AG04450 (cell line): ENCODE results near the gene HOXA7. TPM values are rescaled to one million over a fixed set of nuclear protein-coding genes. Genes with fewer than 3 reads are reported as not detected.

Experiments used
- CTCF ChIA-PET: fragments of 300-600, 350-600 bp; formaldehyde crosslinking; extraction: SDS; loops from one replicate; lab custom pipeline; 2022; ENCODE audit warnings: antibody characterized with exemption, inconsistent platforms; lab: Charles Lee
- POLR2A ChIA-PET: fragments of 350-600 bp; formaldehyde crosslinking; extraction: SDS; loops from one replicate; lab custom pipeline; 2021; ENCODE audit warnings: antibody characterized with exemption, inconsistent platforms; lab: Yijun Ruan, JAX
- DNase-seq: peaks from one replicate; pipeline ENCODE4 v3.0.0-alpha.2; 2011; ENCODE audit warnings: low read depth, low spot score
- H3K27ac ChIP-seq: one replicate; pipeline ENCODE4 v1.5.1; 2012; ENCODE audit warnings: low read depth, low read length, control low read depth
- H3K27me3 ChIP-seq: one replicate; pipeline ENCODE4 v1.6.0; 2012; ENCODE audit warnings: low read length; ENCODE audit not compliant: control insufficient read depth, insufficient read depth
- H3K4me3 ChIP-seq: 2 replicates; pipeline ENCODE4 v1.5.1; 2011; ENCODE audit warnings: mild to moderate bottlenecking, low read depth, low read length, control low read depth
- H3K9me3 ChIP-seq: 2 replicates; pipeline ENCODE4 v1.5.1; 2012; ENCODE audit warnings: low read length; ENCODE audit not compliant: control insufficient read depth, insufficient read depth
- CTCF ChIP-seq: IDR thresholded peaks from 2 replicates; pipeline ENCODE4 v1.5.1; 2011; ENCODE audit warnings: low read depth, low read length, control low read depth, inconsistent platforms
- polyA plus RNA-seq: library from polyadenylated mRNA; depleted of rRNA; stranded (reverse); fragments of >200 nt; gene quantifications from 2 replicates; pipeline ENCODE4 v1.2.3, GENCODE V29; 2011

The HOXA7 gene
- polyA plus RNA-seq, 1 experiment, result 5.3 TPM

DNA sequence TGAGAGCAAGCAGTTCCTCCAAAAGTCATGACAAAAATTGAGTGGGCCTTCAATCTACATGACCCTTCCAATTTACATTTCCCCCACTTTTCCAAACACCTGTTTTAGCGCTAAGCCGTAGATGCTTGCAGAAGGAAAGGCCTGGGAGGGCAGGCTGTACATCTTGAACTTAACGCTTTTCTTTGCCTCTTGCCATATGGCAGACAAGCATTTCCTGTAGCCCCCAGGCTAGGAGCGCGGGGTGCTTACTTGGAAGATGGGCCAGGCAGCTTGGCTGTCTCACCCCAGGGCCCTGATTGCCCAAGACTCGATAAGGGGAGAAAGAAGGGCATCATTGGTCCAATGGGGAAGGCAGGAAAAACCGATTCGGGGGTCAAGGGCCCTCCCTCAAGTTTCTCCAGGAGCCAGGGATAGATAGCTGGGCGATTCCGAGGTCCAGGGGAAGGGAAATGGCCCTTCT, 15.9 kb upstream of the HOXA7 start:
- CTCF ChIA-PET, result interaction anchor here (0.5 to 3.4 kb wide), 5 partner anchors 7 to 1920 kb away, joined by 3 to 25 read pairs (median 5); no protein-coding TSS in a partner anchor
- no peak overlapping the region for H3K27ac ChIP-seq

DNA sequence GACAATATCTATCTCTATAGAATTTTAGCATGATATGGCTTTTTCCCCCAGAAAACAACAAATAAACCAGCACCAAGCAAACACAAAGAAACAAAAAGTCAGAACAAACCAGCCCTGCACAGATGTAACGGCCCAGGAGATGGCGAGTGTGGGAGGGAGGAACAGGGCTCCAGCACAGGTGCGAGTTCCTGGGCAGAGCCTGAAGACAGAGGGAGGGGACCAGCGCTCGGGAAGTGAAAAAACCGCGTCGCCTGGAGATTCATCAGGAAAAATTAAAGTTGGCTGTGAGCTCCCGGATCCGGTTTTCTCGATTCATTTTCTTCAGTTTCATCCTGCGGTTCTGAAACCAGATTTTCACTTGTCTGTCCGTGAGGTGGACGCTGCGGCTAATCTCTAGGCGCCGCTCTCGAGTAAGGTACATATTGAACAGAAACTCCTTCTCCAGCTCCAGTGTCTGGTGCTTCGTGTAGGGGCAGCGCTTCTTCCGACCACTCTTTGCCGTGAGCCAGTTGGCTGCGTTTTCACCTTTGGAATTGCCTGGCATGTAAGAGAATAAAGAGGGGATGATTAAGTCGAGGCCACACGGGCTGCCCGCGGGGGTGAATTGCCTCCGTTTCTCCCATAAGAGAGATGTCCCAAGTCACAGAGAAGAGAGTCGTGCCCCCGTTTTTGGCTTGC, 15.3 kb upstream of the HOXA7 start:
- DNase-seq, result no peak
- POLR2A ChIA-PET, result no interaction called here
- no peak for TF ChIP-seq CTCF
- peaks cover 20% of the 10 kb centered on the region; the same call in 1 of the 2 replicates for H3K9me3 ChIP-seq
- H3K27me3 ChIP-seq, result peaks cover 91% of the 10 kb centered on the region
- H3K4me3 ChIP-seq, result no peak overlapping the region
- H3K27ac ChIP-seq, result no peak overlapping the region
- CTCF ChIA-PET, result interaction anchor here (0.5 to 3.4 kb wide), 5 partner anchors 8 to 1920 kb away, joined by 3 to 25 read pairs (median 6); no protein-coding TSS in a partner anchor

More for the DNA sequence above, 15.9 kb upstream of the HOXA7 start:
- DNase-seq, result no peak
- peaks cover 20% of the 10 kb centered on the region; the same call in 1 of the 2 replicates for H3K9me3 ChIP-seq
- peaks cover 91% of the 10 kb centered on the region for H3K27me3 ChIP-seq
- POLR2A ChIA-PET, result no interaction called here
- no peak for TF ChIP-seq CTCF
- no peak overlapping the region for H3K4me3 ChIP-seq

- ChIA-PET CTCF (interaction anchor here (1.2 to 3.4 kb wide), 4 partner anchors 8 to 1279 kb away, joined by 5 to 25 read pairs (median 7); no protein-coding TSS in a partner anchor), POLR2A (no interaction called here)
- H3K27me3 ChIP-seq, result peaks cover 92% of the 10 kb centered on the region
- H3K4me3 ChIP-seq, result no peak overlapping the region
- H3K9me3 ChIP-seq, result peaks cover 24% of the 10 kb centered on the region; the same call in 1 of the 2 replicates
- DNase-seq, result no peak
- no peak for TF ChIP-seq CTCF
- H3K27ac ChIP-seq, result no peak overlapping the region
These were observed 14.8 kb upstream of the HOXA7 start for GRCh38 chr7:27171325-27171636.

DNA sequence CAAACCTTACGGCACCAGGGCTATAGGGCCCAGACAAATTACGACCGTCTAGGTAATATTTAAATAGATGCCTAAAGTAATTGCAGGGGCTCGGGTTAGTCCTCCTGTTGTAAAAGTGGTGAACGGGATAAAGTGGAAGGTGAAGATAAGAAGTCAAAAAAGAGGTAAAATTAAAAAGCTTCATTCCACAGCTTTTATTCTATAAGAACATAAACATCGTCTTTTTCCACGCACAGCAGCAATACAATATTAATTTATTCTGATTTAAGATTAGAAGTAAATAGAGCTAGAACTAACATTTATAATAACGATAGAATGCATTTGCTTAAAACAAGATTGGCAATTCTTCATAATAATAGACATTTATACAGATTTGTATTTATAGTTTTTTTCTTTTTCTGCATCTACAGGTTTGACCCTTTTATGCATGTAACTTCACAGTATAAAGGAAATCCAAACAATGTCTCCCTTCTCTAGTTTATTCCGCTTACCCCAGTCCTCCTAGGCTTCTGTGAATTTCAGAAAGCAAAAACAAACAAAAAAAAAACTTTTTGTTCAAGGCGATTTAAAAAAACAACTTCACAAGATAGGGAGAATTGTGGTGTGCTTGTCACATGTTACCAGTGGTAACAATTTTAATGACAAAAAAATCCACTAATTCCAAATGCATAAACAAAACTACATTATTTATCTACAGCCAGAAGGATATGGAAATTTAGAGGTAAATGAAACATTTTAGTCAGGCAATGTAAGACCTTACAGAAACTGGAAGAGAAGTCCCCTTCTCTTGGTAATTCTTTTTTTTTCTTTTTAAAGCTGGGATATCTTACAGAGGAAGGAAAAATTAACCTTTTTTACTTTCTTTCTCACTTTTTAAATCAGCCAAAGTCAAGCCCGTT, 14.2 kb upstream of the HOXA7 start:
- ChIA-PET POLR2A (no interaction called here), CTCF (interaction anchor here (1.2 to 3.4 kb wide), 5 partner anchors 9 to 1278 kb away, joined by 3 to 25 read pairs (median 6); no protein-coding TSS in a partner anchor)
- no peak overlapping the region for H3K27ac ChIP-seq
- H3K4me3 ChIP-seq, result no peak overlapping the region
- no peak for TF ChIP-seq CTCF
- no peak for DNase-seq
- peaks cover 92% of the 10 kb centered on the region for H3K27me3 ChIP-seq
- H3K9me3 ChIP-seq, result peaks cover 28% of the 10 kb centered on the region; the same call in 1 of the 2 replicates
